ENCODE measurements around the gene SENP5.
"Not testable (repeated sequence)": the region's sequence is repeated elsewhere in the genome, so short reads cannot be mapped to it uniquely, and the experiment has no call there.

The SENP5 gene

GRCh38 chr3:196942915-196943277 is 75.2 kb downstream of the SENP5 start:
- no peak for DNase-seq

GRCh38 chr3:196944037-196944790 is 76.5 kb downstream of the SENP5 start:
- DNase-seq: not testable (repeated sequence)

DNA sequence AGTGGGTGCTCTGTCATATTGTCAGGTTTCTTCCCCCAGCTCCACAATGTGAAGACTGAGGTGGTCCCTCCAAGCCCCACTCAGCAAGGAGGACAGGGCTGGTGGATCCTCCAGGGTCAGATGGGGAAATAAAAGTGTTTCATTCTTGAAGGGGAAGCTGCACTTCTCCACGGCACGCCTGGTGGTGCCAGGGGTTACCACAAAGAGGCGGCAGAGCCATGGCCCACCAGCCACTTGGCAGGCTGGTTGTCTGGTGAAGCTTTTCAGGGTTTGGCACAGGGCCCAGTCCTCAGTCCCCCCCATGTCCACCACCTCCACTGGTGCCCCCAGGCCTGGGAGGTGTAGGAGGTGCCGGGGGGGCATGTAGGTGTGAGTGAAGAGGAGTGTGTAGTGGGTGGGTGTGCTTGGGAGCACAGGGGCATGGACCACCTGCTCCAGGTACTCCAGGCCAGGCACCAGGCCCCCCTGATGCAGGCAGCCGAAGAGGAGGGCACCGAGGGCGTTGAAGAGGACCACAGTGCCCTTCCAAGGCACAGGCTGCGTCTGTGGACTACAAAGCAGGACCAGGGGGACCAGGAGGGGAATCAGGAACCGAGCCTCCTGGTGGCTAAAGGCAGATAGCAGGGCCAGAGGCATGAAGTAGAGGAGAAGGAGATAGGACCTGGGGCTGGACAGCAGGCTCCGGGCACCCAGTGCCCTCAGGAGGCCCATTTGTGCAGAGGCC is 79.6 kb downstream of the SENP5 start:
- no peak for DNase-seq

DNA sequence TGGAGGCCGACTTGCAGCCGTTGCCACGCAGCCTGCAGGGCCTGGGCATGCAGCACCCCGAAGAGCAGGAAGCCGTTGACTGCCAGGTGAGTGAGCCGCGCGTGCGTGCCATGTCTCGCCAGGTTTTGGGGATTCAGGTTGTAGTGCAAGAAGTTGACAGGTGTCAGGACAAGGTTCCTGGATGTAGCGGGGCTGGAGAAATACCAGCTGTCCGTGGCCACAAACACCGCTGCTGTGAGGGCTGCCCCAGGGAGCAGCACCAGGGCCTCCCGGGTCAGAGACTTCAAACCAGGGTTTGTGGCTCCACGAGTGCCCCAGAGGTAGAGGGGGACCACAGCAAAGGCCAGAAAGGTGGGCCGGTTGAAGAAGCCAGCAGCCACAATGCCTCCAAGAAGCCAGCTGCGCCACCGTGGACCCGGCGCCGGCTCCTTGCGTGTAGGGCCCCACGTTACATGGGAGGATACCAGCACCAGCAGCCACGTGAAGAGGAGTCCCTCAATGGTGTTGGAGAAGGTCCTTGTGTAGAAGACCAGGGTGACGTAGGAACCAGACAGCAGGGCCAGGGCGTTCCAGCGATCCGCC is 80.2 kb downstream of the SENP5 start:
- no peak for DNase-seq

DNA sequence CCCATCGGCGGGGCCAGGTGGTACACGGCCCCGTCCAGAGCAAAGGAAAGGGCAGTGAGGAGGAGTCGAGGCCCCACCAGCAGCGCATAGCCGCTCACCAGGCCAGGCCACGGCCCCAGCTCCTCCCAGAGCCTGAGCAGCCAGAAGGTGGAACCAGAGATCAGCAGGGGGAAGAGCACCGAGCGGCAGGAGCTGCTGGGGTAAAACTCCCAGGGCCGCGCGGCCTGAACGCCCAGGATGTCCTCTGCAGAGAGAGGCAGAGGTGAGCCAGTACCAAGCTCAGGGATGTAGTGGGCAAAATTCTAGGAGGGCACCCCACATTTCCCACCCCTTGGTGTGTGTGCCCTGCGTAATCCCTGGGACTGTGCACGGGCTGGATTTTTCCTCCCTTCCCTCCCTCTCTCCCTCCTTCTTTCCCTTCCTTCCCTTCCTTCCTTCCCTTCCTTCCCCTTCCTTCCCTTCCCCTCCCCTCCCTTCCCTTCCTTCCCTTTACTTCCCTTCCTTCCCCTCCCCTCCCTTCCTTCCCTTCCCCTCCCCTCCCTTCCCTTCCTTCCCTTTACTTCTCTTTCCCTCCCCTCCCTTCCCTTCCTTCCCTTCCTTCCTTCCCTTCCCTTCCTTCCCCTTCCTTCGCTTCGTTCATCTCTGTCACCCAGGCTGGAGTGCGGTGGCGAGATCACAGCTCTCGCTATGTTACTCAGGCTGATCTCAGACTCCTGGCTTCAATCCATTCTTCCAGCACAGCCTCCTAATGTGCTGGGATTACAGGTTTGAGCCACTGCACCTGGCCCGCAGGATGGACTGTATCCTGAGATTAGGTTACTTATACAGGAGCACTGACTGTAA is 80.9 kb downstream of the SENP5 start:
- DNase-seq: no peak

DNA sequence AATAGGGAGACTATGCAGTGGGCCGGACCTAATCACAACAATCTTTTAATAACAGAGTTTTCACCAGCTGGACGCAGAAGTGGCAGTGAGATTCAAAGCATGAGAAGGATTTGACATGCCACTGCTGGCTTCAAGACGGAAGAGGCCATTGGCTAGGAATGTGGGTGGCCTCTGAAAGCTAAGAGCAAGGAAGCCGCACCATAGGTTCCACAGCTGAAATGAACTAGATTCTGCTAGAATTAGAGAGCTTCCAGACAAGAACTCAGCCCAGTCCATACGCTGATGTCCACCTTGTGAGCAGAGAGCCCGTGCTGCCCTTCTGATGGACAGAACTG is 81.5 kb downstream of the SENP5 start:
- no peak for DNase-seq

DNA sequence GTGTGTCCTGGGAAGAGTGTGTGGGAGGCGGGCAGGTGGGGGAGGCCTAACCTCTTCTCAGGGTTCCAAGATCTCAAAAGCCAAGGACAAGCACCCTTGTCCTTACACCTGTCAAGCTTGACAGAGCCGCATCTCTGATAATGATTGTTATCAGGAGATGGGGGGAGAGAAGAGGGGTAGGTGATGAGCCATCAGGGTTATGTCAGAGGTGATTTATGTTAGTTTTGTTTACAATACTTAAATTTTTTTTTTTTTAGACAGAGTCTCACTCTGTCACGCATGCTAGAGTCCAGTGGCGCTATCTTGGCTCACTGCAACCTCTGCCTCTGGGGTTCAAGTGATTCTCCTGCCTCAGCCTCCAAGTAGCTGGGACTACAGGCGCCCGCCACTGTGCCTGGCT is 82.0 kb downstream of the SENP5 start:
- no peak for DNase-seq

GRCh38 chr3:196951371-196951770 is 83.7 kb downstream of the SENP5 start:
- no peak for DNase-seq

DNA sequence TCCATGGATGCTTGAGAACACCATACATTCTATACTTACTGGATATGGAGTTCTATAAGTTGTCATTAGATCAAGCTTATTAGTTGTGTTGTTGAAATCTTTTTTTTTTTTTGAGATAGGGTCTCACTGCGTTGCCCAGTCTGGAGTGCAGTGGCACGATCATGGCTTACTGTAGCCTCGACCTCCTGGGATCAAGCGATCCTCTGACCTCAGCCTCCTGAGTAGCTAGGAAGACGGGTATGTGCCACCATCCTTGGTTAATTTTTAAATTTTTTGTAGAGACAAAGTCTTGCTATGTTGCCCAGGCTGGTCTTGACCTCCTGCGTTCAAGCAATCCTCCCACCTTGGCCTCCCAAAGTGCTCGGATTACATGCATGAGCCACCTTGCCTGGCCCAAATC is 87.1 kb downstream of the SENP5 start:
- DNase-seq: no peak

GRCh38 chr3:196962108-196962929 is 94.6 kb downstream of the SENP5 start:
- DNase-seq: no peak

GRCh38 chr3:196962930-196963630 is 95.4 kb downstream of the SENP5 start:
- DNase-seq: no peak

GRCh38 chr3:196963631-196963953 is 95.9 kb downstream of the SENP5 start:
- no peak for DNase-seq

GRCh38 chr3:196965112-196965803 is 97.5 kb downstream of the SENP5 start:
- DNase-seq: no peak

DNA sequence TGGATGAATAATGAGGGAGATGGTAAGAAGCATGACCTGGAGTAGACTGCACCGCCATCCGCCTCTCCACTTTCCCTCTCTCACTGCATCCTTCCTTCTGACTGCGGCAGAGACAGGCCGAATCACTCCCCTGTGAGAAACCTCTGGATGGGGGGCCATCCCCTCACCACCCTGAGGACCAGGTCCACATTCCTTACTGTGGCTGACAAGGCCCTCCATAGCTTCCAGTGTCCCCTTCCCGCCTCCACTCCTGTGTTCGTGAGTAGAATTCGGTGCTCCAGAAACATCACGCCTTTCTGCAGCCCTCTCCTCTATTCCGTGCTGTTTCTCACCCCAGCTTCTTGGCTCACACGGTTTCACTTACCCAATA is 98.1 kb downstream of the SENP5 start:
- DNase-seq: no peak

GRCh38 chr3:196966526-196967401 is 99.0 kb downstream of the SENP5 start:
- DNase-seq: no peak

DNA sequence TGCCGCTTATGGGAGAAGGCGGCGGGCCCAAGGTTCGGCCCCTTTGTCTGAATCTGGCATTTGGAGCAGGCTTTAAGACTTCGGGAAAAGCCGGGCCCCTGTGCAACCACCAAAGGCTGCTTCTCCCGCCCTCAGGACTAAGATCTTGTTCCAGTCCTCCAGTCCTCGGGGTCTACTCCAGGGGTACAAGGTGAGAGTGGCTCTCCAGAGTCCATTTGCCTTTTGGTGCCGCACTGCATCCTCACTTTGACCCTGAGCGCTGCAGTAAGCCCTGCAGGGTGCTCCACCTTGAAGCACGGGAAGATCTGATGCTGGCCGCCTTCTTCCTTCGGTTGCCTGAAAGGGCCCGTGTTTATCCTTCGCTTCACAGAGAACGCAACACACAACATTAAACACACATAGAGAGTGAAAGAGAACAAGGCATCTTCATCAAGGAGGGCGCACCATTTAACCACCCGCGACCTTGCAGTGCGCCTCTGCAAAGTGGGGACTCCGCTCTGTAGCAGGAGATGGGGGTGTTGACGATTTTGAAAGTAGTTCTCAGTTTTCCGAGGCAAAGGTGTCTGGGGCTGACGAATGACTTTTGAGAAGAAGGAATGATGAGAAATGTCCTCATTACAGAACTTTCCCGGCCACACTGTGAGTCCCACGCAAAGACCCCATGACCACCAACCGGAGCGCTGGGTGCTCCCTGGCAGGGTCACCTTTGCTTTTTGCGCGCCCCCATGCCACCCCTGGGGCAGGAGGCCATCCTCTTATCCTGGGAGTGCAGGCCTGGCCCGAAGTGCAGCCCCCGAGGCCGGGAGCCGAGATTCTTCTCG is 99.9 kb downstream of the SENP5 start:
- DNase-seq: no peak

GRCh38 chr3:196968233-196969133 is 100.8 kb downstream of the SENP5 start, which contains the start of gene PIGZ:
Gene PIGZ, minus strand, starts transcription at chr3:196968833. Its CDS starts 16,802 bp downstream, at chr3:196952031.
- peak; percentile 63 for DNase-seq

GRCh38 chr3:196969134-196969659 is 101.5 kb downstream of the SENP5 start:
- DNase-seq: peak; percentile 61

Measured in activated T-cell treated with anti-CD3 and anti-CD28 coated beads, Interleukin-2, amount 50 U/mL, for 1 hour (primary cell).